ENCODE data around the gene NAXD. TPM values are rescaled to one million over a fixed set of nuclear protein-coding genes. Genes with fewer than 3 reads are reported as not detected.

NAXD gene
- total RNA-seq, 1 experiment from 2014 or later: 32.1 TPM

GRCh38 chr13:110582421-110582954 lies 32.9 kb upstream of the NAXD start:
- ChIA-PET CTCF (no interaction called here), POLR2A (no interaction called here), RAD21 (ENCODE audit: low non-redundant PET in 1 of 2, low total read pairs in 2 of 2, uncharacterized antibody in 2 of 2, unreplicated experiment in 2 of 2) (no interaction called here)
- Histone ChIP-seq H3K4me3 (replicated peaks in 1 of 2; ENCODE audit: low read depth in 1 of 2, low read length in 2 of 2) (no peak overlapping the region), H3K9ac (ENCODE audit: low read length) (no peak overlapping the region), H3K4me2 (ENCODE audit: low read length) (no peak overlapping the region), H3K79me2 (ENCODE audit: insufficient read depth, low read length) (no peaks in the 10 kb centered on the region), H4K20me1 (ENCODE audit: insufficient read depth) (no peaks in the 10 kb centered on the region), H3K4me1 (ENCODE audit: control insufficient read depth in 1 of 2, insufficient read depth in 2 of 2, low read length in 2 of 2) (no peaks in the 10 kb centered on the region), H3K9me2 (ENCODE audit: insufficient read depth) (no peaks in the 10 kb centered on the region), H2AFZ (ENCODE audit: low read depth, low read length, poor library complexity, severe bottlenecking) (no peak overlapping the region), H3K27me3 (ENCODE audit: insufficient read depth, low read length) (no peaks in the 10 kb centered on the region), H3K27ac (ENCODE audit: low read depth, low read length) (no peak overlapping the region), H3K36me3 (ENCODE audit: control insufficient read depth in 1 of 2, insufficient read depth in 2 of 2, low read length in 2 of 2) (no peaks in the 10 kb centered on the region), H3K9me3 (ENCODE audit: control insufficient read depth in 1 of 2, insufficient read depth in 1 of 2, low read depth in 1 of 2, low read length in 2 of 2) (no peaks in the 10 kb centered on the region)
- BruUV-seq (replicated peaks): no TSS peak
- ATAC-seq: no peak
- intact Hi-C loops (cut with micrococcal nuclease): no loop called here
- TF ChIP-seq YY1 (IDR thresholded peaks at IDR 0.05; ENCODE audit: extremely low read depth, insufficient replicate concordance, low read depth, low read length): no peak
- no peak for DNase-seq (ENCODE audit: low read depth, low spot score)

- Histone ChIP-seq H3K4me1 (ENCODE audit: control insufficient read depth in 1 of 2, insufficient read depth in 2 of 2, low read length in 2 of 2) (no peaks in the 10 kb centered on the region), H3K9me3 (ENCODE audit: control insufficient read depth in 1 of 2, insufficient read depth in 1 of 2, low read depth in 1 of 2, low read length in 2 of 2) (no peaks in the 10 kb centered on the region), H4K20me1 (ENCODE audit: insufficient read depth) (no peaks in the 10 kb centered on the region), H3K9me2 (ENCODE audit: insufficient read depth) (no peaks in the 10 kb centered on the region), H2AFZ (ENCODE audit: low read depth, low read length, poor library complexity, severe bottlenecking) (no peak overlapping the region), H3K36me3 (ENCODE audit: control insufficient read depth in 1 of 2, insufficient read depth in 2 of 2, low read length in 2 of 2) (no peaks in the 10 kb centered on the region), H3K4me3 (replicated peaks in 1 of 2; ENCODE audit: low read depth in 1 of 2, low read length in 2 of 2) (no peak overlapping the region), H3K4me2 (ENCODE audit: low read length) (no peak overlapping the region), H3K79me2 (ENCODE audit: insufficient read depth, low read length) (no peaks in the 10 kb centered on the region), H3K27me3 (ENCODE audit: insufficient read depth, low read length) (no peaks in the 10 kb centered on the region), H3K27ac (ENCODE audit: low read depth, low read length) (no peak overlapping the region), H3K9ac (ENCODE audit: low read length) (no peak overlapping the region)
- ATAC-seq: no peak
- TF ChIP-seq SP1 (IDR thresholded peaks at IDR 0.05; ENCODE audit: low read depth) (no peak), RAD21 (IDR thresholded peaks at IDR 0.05; ENCODE audit: low read depth) (no peak), YY1 (IDR thresholded peaks at IDR 0.05; ENCODE audit: extremely low read depth, insufficient replicate concordance, low read depth, low read length) (no peak), EZH2 (IDR thresholded peaks at IDR 0.05) (no peak), EZH2phosphoT487 (IDR thresholded peaks at IDR 0.05; ENCODE audit: borderline replicate concordance) (no peak), ZBTB33 (IDR thresholded peaks at IDR 0.05; ENCODE audit: extremely low read depth, insufficient replicate concordance, low read length) (no peak), SIN3A (IDR thresholded peaks at IDR 0.05; ENCODE audit: low read depth) (no peak), TCF7L2 (IDR thresholded peaks at IDR 0.05; ENCODE audit: borderline replicate concordance, extremely low read depth, insufficient read depth, insufficient read length) (no peak), EGR1 (IDR thresholded peaks at IDR 0.05; ENCODE audit: low read depth) (no peak), POLR2A (IDR thresholded peaks at IDR 0.05; ENCODE audit: borderline replicate concordance, extremely low read depth, insufficient read depth, insufficient read length) (no peak)
- POLR2A ChIA-PET: interaction anchor here (0.6 kb wide), 1 partner anchor 559 kb away, joined by 5 read pairs; no protein-coding TSS in a partner anchor
- no peak for DNase-seq (ENCODE audit: low read depth, low spot score)
- CTCF ChIA-PET: no interaction called here
- intact Hi-C loops (cut with micrococcal nuclease): no loop called here
- RAD21 ChIA-PET (ENCODE audit: low non-redundant PET in 1 of 2, low total read pairs in 2 of 2, uncharacterized antibody in 2 of 2, unreplicated experiment in 2 of 2): no interaction called here
- BruUV-seq (replicated peaks): no TSS peak
Observed at GRCh38 chr13:110583178-110583865, 32.0 kb upstream of the NAXD start.

All from HCT116 (cell line).